ENCODE measurements around the gene IPPK.

Gene IPPK, protein sequence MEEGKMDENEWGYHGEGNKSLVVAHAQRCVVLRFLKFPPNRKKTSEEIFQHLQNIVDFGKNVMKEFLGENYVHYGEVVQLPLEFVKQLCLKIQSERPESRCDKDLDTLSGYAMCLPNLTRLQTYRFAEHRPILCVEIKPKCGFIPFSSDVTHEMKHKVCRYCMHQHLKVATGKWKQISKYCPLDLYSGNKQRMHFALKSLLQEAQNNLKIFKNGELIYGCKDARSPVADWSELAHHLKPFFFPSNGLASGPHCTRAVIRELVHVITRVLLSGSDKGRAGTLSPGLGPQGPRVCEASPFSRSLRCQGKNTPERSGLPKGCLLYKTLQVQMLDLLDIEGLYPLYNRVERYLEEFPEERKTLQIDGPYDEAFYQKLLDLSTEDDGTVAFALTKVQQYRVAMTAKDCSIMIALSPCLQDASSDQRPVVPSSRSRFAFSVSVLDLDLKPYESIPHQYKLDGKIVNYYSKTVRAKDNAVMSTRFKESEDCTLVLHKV

DNA sequence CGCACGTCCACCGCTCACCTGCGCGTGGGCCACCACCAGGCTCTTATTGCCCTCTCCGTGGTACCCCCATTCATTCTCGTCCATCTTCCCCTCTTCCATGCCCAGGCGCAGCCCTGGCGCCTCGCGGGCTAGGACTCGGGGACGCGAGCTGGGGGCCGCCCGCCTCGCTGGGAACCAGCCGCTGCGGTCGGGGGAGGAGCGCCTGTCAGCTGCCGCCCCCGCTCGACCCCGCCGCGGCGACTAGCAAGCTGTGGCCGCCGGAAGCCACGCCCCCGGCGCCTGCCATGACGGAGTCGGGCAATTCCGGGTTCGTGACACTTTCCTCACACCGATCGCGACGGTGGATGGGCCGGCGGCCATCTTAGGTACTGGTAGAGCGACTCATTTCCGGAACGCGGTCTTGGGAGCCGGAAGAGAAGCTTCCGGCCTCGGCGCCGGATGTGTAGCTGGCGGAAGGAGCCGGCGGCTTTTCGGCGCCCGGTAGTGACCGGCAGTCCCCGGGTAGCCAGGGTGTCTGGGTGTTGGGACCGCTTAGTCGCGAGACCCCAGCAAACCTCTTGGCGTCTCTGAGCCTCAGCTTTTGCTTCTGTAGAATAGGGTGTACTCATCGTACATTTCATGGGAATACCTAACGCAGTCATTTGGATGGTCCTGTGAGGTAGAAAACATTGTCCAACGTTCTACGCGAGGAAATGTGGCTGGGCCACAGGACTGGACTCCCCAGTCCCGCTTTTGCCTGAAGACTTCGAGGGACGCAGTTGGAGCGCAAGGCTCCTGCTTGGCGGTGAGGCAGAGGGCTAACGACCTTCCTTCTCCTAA is at the start of gene IPPK:
TSS of gene IPPK (minus strand) at position 242 of the 819 bp plus-strand sequence. CDS start at position 99, 143 bp downstream.
- peak; percentile 92 for DNase-seq

DNA sequence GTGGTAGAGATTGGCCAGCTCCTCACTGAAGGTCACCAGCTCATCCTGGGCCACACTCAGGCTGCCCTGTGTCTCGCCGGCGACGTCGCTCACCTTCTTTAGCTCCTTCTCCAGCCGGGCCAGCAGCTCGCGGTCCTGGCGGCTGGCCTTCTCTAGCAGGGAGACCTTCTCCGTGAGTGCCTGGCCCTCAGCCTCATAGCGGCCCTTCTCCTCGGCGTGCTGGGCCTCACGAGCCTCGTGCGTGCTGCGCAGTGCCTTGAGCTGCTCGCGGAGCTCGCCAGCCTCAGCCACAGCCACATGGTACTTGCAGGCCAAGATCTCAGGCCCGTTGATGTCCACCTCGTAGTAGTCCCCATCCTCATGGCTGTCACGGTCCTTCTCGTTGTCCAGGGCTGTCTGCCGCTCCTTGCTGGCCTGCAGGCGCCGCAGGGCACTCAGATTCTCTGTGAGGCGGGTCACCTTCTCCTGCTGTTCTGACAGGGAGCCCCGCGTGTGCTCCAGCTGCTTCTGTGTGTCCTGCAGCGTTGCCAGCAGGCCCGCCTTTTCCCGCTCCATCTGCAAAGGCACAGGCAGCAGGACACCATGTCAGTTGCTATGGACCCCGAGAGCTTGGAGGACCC is 49.2 kb upstream of the IPPK start:
- DNase-seq: no peak

DNA sequence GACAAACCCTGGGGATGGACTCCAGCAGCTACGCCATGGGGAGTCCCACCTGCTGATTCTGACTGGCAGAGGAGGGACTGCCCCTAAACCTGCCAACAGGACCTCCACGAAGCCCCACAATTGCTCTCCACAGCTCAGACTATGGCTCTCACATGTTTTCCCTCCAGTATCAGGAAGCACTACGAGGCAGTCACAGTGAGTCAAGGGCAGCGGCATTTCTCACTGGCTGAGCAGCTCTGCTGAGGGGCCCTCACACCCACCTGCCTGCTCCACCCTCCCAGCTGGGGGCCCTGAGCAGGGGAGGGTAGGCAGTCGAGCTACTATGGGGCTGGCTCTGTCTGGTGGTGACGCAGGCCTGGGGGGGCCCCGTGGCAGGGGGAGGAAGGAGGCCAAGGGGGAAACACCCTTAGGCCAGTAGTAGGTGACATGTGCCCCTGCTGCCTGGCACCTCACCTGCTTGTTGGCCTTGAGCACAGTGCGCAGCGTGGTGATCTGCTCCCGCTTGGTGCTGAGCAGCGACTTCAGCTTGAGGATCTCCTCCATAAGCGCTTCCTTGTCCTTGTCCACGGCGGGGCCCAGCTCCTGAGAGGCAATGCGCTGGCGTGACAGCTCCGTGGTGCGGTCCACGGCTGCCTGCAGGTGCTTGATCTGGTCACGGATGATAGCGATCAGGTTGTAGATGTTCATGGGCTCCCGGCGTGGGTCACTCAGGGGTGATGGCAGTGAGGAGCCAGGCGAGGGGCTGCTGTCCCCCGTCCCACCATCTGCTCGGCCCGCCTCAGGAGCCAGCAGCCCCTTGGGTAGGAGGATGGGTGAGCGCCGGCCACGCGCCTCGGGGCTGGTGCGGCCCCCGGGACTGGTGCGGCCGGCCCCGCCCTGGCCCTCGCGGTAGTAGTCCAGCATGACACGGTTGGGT is 48.4 kb upstream of the IPPK start:
- no peak for DNase-seq

DNA sequence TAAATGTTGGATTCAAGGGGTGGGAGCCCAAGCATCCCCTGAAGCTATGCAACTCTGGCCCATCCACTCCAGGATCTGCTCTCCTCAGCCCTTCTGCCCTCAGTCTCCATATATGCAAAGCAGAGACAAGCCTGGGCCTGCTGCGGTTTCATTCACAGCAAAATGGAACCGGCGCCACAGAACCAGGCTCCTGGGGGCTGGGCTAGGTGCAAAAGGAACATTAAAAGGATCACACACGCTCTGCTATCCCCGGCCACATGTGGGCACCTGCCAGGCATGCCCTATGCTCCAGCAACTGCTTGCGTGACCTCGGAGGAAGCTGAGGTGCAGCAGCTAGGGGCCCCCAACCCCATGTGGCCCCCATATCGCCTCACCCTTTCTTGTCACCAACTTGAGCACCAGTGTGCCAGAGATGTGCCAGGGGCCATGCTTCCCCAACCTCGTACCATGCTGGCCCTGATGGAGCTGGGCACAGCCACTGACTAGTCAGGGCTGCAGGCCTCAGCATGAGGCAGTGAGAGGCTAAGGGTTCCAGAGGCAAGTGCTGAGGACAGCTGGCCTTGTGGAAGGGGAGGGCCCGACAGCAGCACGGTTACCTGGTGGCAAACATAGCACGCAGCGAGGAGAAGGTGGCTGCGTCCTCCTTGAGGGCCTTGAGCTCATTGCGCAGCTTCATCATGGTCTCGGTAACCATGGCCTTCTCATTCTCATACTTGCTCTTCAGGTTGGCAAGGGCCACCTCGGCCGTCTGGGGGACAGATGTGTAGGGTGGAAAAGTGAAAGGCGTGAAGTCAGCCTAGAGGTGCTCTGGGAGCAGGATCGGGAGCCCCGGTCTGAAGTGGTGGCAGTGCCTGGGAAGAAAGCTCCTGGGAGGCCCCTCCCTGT is 47.5 kb upstream of the IPPK start:
- DNase-seq: no peak

DNA sequence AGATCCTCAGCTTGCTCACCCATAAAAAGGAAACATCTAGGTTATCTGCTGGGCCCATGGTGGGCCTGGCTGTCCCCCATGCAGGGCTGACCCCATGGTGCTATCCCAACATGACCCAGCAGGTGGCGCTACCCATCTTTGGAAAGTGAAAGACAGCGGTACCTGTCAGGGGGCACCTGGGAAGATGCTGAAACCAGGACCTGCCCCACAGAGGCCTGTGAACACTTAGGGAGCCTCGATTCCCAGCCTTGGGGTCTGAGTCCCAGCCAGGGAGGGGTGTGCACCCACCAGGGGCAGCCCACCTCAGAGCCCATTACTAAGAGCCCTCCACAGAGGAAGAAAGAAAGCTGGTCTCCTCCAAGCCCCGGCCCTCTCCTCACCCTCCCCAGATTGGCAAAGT is 46.6 kb upstream of the IPPK start:
- no peak for DNase-seq

DNA sequence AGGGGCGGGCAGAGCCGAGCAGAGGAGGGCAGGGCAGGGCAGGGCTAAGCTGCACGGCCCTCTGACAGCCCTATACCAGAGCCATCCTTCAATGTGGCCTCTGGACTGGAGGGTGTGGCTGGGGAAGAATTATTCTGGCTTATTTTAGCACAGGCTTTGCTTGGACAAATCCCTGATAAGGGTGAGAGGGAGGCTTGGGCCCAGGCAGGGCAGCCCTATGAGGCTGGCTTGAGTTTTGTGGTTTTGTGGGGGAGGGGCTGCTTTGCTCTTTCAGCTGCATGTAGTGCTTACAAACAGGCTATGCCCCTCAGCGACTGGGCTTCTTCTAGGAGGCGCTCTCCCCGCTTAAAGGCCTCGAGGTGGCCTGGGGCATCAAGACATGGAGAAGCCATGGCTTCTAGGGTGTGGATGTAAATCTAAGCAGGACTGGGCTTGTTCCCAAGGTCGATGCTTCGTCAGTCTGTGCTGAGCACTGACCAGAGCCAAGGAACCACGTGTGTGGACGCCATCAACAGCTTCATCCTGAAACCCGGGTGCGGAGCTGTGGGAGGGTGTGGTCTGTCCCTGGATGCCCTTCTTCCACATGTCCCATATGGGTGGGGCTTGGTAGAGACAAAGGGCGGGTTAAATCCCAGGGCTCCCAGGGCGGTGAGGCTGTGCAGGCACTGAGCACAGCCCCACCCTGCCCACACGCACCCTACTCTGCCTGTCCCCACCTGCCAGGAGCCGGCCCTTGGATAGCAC is 45.7 kb upstream of the IPPK start:
- DNase-seq: no peak

DNA sequence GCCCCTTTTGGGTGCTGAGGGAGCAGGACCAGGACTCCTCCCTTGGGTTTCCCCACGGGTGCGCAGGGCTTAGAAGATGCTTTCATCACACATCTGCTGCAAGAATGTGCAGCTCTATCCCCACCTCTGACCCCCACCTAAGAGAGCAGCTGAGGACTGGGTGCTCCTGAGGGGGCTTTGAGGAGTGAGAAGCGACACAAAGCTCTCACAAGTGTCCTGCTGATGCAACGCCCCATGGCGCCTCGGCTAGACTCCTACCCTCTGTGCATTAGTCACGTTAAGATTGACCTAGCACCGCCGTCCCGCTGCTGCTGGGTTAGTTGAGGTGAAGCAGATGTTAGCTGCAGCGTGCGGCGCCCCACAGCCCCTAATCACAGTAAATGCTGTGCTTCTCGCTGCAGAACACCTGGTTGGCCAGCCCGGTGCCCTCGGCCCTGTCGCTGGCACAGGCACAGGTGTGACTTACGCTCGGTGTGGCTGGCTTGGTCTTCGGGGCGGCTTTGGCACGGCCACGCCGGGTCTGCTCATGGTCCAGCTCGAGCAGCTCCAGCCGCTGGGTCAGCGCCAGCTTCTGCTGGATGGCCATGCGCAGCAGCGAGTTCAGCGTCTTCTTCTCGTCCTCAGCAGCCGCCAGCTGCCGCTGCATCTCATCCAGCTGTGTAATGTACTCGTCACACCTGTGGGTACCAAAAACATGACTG is 45.0 kb upstream of the IPPK start:
- DNase-seq: no peak

DNA sequence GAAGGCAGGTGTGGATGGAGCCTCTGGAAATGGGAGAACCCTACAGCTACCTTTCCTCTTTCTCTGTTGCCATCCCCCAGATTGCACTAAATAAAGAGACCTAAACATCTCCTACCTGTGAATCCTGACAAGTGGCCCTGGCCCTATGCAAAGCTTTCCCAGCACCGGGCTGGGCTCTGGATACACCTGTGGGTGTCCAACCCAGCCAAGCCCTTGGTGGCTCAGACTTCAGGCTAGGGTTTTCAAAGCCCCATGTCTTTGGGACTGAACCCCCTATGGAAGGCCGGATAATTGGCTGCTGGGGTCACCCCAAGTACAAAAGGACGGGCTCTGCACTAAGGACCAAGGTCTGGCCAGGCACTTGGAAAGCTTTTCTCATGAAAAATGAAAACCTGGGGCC is 44.1 kb upstream of the IPPK start:
- DNase-seq: no peak

DNA sequence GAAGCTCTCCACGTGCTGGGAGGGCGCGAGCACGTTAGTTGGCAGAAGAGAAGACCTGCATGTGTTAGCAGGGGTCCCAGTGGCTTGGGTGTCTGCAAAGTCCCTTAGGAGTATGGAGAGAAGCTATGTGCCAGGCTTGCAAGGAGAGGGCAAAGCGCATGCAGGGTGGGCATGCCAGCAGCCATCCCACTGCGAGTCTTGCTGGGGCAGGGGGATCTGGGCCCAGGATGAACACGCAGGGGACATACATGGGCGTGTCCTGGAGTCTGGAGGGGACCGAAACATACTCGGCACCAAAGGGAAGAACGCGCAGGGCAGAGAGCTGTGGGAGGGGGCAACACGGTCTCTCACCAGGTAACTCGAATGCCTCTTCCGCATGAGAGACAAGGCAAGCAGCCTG is 43.6 kb upstream of the IPPK start:
- DNase-seq: no peak

DNA sequence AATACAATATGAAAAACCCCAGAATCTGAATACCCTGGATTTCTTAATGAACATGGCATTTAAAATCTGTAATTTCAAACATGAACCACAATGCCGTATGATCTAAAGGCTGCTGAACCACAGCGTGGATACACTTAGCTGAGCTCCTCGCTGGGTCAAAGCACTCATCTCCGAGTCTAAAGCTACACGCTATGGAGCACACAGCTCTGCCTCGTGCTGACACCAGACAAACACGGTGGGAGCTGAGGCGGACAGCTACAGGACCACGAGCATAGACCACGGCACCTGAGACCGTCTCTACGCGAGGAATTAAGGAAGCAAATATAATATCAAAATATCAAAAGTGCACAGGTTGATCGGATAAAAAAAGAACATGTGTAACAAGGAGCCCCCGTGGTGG is 42.8 kb upstream of the IPPK start:
- no peak for DNase-seq

DNA sequence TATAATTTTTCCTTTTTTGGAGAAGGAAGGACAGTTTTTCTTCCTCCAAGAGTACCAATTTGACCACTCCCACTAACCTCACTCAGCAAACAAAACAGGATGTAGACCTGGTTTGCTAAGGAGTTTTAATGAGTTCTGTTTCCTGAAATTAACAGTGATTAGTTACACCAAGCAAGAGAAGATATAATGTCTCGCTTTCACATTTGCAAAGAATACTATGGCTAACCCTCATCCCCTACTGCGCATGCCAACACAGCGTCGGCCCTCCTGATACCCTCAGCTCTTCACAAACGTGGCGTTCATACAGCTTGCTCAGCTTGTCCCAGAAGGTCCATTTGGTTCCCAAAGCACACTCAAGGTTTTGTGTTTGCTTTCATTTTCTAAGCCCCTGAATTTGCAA is 41.9 kb upstream of the IPPK start:
- DNase-seq: no peak

DNA sequence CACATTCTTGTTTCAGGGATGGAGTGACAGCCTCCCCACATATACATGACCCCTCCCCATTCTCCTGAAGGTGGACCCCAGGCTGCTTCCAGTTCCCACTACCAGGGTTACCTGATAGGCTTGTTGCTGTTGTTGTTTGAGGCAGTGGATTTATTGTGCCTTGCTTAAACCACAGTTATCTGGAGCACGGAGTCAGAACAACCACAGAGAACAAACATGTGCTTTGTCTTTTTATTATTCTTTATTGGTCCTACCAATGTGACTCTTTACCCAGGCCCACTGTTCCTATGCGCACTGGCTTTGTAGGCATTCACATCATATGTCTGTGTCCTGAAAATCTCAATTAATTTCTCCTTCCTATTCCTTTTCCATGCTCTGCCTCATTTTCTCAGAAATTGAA is 41.2 kb upstream of the IPPK start:
- DNase-seq: no peak

DNA sequence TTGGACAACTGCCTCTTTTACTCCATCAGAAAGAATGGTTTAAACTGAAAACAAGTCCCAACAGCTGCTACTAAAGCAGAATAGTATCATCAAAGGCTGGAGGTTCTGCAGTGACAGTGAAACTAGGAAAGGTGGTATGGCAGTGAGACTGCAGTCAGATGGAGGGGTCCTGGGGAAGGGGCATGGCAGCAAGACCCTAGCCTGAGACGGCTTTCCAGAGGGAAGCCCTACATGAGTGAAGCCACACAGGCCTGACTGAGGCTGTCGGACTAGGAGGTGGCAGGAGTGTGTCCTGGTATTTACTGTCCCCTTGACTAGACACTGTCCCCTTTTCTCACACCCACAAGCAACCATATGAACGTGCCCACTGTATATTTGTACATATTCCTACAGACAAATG is 40.4 kb upstream of the IPPK start:
- DNase-seq: no peak

DNA sequence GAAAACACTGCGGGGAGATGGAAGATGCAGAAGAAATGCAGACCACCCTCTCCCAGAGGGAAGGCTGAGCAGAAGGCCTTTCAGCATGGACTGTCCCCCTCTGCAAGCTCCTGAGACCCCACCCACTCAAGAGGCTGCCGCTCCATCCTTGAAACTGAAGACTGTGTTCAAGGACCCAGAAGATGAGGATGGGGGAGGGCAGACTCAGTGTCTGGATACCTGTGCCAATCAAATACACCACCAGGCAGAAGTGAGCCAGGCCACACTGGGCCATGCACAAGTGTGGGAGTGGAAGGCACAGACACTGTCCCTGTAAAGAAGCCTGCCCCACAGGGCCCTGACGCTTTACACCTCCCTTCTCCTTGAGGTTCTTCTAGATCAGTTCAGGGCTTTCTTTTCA is 40.0 kb upstream of the IPPK start:
- no peak for DNase-seq

DNA sequence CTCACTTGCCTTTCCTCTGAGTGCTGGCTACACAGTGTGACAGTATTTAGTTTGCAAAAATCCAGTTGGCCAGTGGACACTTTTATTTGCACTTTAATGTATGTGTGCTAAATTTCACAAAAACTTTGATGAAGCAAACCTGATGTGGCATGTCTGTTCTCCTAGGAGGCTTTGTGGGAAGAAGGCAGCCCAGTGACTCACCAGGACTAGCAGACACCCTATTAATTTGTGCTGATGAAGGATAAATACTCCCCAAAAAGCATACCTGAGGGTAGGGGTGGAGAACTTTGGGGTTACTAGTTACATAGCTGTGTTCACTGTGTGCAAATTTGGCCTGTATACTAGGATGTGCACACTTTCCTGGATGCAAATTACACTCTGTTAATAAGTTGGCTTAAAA is 39.3 kb upstream of the IPPK start:
- no peak for DNase-seq

DNA sequence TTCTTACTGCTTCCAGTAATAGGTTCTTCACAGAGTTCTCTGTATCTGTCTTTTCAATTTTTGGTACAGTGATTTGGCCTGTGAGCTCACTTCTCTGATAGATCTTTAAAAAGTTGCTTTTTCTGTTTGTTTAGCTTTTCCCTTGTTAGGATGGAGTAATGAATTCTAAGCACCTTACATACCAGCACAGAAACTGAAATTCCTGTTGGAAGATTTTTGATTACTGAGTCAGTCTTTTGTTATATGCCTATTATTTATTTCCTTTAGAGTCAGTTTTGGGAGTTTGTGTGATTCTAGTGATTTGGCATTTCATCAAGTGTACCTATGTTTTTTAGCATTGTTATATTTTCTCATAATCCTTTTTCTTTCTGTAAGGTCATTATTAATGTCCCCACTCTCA is 37.6 kb upstream of the IPPK start:
- no peak for DNase-seq

DNA sequence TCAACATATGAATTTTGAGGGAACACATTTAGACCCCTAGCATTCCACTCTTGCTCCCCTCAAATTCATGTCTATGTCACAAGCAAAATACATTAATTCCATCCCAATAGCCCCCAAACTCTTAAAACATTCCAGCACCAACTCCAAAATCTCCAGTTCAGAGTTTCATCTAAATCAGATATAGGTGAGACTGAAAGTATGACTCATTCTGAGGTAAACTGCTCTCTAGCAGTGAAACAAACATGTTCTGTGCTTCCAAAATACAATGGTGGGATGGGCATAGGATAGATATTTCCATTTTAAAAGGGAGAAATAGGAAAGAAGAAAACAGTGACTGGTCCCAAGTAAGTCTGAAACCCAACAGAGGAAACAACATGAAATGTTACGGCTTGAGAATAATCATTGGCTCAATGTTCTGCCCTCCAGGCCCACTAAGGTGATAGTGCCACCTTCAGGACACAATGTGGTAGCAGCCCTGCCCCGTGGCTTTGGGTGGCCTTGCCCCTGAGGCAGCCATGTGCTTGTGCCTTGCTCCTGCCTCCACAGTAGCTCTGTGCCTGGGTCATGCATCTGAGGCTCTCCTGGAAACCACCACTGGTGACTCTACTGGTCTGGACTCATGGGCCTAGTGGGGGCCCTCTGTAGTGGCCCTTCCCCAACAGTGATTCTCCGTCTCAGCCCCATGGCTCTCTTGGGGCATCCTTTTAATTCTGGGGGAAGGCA is 36.4 kb upstream of the IPPK start:
- no peak for DNase-seq

DNA sequence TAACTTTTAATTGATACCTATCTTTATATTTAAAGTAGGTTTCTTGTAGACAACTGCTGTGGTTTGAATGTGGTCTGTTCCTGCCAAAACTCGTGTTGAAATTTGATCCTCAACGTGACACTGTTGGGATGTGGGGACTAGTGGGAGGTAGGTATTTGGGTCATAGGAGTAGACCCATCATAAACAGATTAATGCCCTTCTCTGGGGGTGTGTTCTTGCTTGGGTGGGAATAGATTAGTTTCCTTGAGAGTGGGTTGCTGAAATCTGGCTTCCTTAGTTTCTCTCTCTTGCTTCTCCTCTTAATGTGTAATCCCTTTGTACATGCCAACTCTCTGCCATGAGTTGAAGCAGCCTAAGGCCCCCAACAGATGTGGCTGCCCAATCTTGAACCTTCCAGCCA is 34.6 kb upstream of the IPPK start:
- no peak for DNase-seq

DNA sequence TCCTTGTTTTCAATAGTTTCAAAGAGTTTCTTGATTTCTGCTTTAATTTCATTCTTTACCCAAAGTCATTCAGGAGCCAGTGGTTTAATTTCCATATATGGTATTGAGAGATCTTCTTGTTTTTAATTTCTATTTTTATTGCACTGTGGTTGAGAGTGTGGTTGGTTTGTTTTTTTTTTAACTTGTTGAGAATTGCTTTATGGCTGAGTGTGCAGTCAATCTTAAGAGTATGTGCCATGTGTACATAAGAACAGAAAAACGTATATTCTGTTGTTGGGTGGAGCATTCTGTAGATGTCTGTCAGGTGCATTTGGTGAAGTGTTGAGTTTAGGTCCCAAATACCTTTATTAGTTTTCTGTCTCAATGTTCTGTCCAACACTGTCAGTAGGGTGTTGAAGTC is 26.7 kb upstream of the IPPK start:
- DNase-seq: no peak
